Measurements from ENCODE around the gene CD300A.

DNA sequence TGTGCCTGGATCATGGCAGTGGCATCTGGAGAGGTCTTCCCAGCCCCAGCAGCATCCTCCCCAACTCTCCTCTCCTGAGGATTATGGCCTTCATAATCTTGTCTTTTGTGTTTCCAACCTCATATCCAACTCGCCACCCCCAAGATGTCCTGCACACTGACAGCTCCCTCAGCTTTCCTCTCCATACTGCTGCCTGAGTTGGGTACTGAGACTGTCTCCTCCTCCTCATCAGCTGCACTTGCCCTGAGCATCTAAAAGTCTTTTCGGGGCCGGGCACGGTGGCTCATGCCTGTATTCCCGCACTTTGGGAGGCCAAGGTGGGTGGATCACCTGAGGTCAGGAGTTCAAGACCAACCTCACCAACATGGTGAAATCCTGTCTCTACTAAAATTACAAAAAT is 62.8 kb downstream of the CD300A start:
- TF ChIP-seq, protein P1, sequence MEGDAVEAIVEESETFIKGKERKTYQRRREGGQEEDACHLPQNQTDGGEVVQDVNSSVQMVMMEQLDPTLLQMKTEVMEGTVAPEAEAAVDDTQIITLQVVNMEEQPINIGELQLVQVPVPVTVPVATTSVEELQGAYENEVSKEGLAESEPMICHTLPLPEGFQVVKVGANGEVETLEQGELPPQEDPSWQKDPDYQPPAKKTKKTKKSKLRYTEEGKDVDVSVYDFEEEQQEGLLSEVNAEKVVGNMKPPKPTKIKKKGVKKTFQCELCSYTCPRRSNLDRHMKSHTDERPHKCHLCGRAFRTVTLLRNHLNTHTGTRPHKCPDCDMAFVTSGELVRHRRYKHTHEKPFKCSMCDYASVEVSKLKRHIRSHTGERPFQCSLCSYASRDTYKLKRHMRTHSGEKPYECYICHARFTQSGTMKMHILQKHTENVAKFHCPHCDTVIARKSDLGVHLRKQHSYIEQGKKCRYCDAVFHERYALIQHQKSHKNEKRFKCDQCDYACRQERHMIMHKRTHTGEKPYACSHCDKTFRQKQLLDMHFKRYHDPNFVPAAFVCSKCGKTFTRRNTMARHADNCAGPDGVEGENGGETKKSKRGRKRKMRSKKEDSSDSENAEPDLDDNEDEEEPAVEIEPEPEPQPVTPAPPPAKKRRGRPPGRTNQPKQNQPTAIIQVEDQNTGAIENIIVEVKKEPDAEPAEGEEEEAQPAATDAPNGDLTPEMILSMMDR (IDR thresholded peaks at IDR 0.05) = no peak
- no peak for TF ChIP-seq EZH2 (IDR thresholded peaks at IDR 0.05; ENCODE audit: borderline replicate concordance, insufficient read depth, low read depth, low read length, poor library complexity, severe bottlenecking)

All from B cell (primary cell).